GM20000 (cell line): Measurements from ENCODE around the gene ILF3.

Source experiments
- DNase-seq: peaks from one replicate; pipeline ENCODE4 v3.0.0; 2012; ENCODE audit warnings: low spot score
- TF ChIP-seq, protein P1 (sequence below): IDR thresholded peaks from 2 replicates; pipeline ENCODE4 v1.5.1; 2012; ENCODE audit warnings: mild to moderate bottlenecking, control low read depth; ENCODE audit errors: extremely low read depth, missing control alignments

Gene ILF3

DNA sequence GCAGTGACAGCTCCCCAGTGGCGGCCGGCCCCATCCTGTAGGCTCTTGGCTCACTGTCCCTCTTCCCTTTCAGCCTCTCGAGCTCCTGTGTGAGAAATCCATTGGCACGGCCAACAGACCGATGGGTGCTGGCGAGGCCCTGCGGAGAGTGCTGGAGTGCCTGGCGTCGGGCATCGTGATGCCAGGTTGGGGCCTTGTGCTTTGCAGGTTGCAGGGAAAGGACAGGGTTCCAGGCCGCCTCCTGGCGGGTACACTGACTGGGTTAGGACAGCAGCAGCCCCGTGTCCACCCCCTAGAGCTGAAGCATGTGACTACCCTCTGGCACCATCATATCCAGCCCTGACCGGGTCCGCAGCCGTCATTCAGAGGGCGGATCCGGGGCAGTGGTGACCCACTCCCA is 25.6 kb downstream of the ILF3 start:
- DNase-seq = no peak
- TF ChIP-seq, protein P1, sequence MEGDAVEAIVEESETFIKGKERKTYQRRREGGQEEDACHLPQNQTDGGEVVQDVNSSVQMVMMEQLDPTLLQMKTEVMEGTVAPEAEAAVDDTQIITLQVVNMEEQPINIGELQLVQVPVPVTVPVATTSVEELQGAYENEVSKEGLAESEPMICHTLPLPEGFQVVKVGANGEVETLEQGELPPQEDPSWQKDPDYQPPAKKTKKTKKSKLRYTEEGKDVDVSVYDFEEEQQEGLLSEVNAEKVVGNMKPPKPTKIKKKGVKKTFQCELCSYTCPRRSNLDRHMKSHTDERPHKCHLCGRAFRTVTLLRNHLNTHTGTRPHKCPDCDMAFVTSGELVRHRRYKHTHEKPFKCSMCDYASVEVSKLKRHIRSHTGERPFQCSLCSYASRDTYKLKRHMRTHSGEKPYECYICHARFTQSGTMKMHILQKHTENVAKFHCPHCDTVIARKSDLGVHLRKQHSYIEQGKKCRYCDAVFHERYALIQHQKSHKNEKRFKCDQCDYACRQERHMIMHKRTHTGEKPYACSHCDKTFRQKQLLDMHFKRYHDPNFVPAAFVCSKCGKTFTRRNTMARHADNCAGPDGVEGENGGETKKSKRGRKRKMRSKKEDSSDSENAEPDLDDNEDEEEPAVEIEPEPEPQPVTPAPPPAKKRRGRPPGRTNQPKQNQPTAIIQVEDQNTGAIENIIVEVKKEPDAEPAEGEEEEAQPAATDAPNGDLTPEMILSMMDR = no peak

DNA sequence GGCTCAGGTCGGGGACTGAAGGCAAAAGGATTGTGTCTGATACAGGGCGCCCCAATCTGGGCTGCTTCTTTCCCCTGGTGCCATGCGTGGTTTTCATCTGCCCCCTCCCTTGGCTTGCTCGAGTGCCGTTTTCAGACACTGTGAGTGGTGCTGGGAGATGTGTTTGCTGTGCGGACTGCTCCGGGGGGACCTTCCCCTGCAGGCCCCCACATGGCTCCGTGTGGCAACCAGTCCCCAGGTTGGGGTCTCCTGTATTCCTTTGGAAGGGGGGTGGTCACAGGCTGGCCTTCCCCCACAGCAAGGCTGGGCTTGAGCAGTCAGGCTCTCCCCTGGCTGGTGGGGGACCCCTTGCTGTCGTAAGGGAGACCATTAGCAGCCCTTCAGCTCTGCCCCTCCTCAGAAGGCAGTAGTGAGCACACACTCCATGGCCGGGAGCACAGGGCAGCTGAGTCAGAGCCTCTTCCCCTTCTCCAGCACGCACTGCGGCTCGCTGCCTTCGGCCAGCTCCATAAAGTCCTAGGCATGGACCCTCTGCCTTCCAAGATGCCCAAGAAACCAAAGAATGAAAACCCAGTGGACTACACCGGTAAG is 26.5 kb downstream of the ILF3 start:
- TF ChIP-seq, protein P1 = no peak
- DNase-seq = no peak

DNA sequence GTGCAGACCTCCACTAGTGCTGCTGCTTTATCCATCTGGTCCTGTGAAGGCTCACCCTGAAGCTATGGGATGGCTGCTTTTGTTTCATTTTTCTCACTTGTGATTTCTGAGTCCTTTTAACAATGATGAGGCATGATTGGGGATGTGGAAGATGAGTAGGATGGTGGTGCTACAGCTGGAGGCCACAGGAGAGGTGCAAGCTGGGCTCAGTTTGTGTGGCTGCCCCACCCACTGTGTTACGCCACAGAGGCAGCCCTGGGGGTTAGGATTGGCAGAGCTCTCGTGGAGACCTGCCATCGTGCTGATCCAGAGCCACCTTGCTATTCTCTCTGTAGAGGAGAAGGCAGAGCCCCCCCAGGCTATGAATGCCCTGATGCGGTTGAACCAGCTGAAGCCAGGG is 27.5 kb downstream of the ILF3 start:
- TF ChIP-seq, protein P1 = no peak
- no peak for DNase-seq

DNA sequence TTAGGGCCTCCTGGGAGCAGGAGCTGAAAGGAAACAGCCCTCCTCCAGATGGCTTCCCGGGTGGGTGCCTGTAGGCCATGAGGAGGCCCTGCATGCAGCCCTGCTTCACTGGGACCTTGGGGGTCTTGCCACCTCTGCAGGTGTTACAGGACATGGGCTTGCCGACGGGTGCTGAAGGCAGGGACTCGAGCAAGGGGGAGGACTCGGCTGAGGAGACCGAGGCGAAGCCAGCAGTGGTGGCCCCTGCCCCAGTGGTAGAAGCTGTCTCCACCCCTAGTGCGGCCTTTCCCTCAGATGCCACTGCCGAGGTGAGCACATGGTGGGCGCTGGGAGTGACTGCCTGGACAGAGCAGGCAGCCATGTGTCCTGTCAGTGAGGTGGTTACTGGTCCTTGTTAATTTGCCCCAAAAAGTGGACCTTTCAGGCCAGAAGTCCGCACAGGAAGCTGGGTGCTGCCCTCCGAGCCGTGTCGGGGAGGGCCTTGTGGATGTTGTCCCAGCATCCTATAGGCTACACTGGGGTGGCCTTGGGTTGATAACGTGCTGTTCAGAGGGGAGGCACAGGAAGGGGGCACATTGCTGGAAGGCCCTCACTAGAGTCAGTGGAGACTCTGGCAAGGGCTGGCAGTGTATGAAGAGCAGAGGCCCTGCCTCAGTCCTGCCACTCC is 28.4 kb downstream of the ILF3 start:
- TF ChIP-seq, protein P1 = no peak
- DNase-seq = no peak

DNA sequence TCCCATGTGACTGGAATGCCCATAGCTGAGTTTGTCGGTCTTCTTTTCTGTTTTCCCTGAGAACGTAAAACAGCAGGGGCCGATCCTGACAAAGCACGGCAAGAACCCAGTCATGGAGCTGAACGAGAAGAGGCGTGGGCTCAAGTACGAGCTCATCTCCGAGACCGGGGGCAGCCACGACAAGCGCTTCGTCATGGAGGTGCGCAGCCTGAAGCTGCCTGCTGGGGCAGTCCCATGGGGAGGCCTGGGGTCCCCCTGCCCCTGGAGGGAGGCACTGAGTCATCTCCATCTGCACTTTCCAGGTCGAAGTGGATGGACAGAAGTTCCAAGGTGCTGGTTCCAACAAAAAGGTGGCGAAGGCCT is 28.9 kb downstream of the ILF3 start:
- TF ChIP-seq, protein P1 = no peak
- DNase-seq = no peak

DNA sequence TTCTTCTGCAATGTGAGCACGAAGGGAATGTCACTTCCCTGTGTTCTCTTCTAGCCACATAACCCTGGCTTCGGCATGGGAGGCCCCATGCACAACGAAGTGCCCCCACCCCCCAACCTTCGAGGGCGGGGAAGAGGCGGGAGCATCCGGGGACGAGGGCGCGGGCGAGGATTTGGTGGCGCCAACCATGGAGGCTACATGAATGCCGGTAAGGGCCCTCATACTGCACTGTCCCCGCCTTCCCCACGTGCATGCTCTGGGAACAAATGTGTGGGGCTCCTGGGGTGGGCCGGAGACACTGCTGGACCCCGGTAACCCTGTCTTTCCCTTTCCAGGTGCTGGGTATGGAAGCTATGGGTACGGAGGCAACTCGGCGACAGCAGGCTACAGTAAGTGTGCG is 29.4 kb downstream of the ILF3 start:
- no peak for DNase-seq
- TF ChIP-seq, protein P1 = no peak

DNA sequence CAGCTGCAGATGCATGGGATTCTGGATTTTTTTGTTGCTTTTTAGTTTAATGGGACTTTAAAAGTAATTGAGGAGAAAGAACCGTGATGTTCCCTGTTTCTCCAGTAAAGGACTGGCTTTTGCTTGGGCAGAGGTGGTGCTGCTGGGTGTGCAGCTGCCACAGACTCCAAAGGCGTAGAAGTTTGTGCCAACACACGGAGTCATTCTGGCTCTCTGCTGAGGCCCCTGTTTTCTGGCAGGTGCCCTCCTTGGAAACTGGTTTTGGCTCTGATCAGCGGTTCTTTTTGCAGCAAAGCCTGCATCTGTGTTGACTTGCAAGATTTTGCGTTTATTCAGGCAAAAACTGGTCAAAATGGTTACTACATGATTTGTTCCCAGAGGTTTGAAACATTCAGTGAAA is 31.1 kb downstream of the ILF3 start:
- TF ChIP-seq, protein P1 = no peak
- DNase-seq = no peak
